Heart left ventricle (tissue), 13 donors: ENCODE measurements around the gene CTRB1.

Experiments
- POLR2A ChIP-seq, 2 donors: fragments of 450-650 bp; IDR thresholded peaks; one replicate each; pipeline ENCODE4 v1.6.1; 2017; ENCODE audit warnings: antibody characterized with exemption in 2 of 2, mild to moderate bottlenecking in 2 of 2, moderate library complexity in 2 of 2
- TF ChIP-seq, protein P1 (sequence below), 12 donors: fragments of 200-600 bp; sonication (generic) in 4 of 12; IDR thresholded peaks; one replicate each; pipeline versions ENCODE4 v1.5.0 to v1.8.0; 2018 to 2022; ENCODE audit warnings: antibody characterized with exemption in 12 of 12, mild to moderate bottlenecking in 5 of 12
- donor health status: ischemic (EF 13 %, LVEDD 7.1; RV severe dilation, severe dysfunction).
- donor health status: DM: no; HTN: yes; CAD: no.
- donor health status: DM: no; HTN: no; CAD: no.
- donor health status: ischemic (EF 25% LVEDD 6.9; RV normal size, moderate dysfunction).
- donor health status: ischemic (EF 25% LVEDD 5.7; RV mildly dilated, moderate dysfunction).
- donor health status: ischemic (EF 35%, LVEDD 5.7; RV mildly dilated, moderate dysfunction).
- donor health status: nonischemic (EF 11% LVEDD 7.7; RV severe dilation, severe dysfunction).
- donor health status: DM: yes; HTN: yes; CAD: no.
- donor health status: PGD.
- donor health status: ischemic (EF 29% LVEDD 5.4; RV normal size, mild dysfunction).
- donor health status: nonischemic (EF 23%, LVEDD 6.1; RV moderate dilation, normal function).

- TF ChIP-seq, protein P1, sequence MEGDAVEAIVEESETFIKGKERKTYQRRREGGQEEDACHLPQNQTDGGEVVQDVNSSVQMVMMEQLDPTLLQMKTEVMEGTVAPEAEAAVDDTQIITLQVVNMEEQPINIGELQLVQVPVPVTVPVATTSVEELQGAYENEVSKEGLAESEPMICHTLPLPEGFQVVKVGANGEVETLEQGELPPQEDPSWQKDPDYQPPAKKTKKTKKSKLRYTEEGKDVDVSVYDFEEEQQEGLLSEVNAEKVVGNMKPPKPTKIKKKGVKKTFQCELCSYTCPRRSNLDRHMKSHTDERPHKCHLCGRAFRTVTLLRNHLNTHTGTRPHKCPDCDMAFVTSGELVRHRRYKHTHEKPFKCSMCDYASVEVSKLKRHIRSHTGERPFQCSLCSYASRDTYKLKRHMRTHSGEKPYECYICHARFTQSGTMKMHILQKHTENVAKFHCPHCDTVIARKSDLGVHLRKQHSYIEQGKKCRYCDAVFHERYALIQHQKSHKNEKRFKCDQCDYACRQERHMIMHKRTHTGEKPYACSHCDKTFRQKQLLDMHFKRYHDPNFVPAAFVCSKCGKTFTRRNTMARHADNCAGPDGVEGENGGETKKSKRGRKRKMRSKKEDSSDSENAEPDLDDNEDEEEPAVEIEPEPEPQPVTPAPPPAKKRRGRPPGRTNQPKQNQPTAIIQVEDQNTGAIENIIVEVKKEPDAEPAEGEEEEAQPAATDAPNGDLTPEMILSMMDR (IDR thresholded peaks at IDR 0.05), result no peak
- TF ChIP-seq POLR2A (IDR thresholded peaks at IDR 0.05), result peak in 1 of 2 donors; percentile 33
Observed at GRCh38 chr16:75244844-75245758, 26.3 kb downstream of the CTRB1 start.
